Vagina (tissue), 2 donors: ENCODE data around the gene DROSHA.

Experiments
- POLR2A ChIP-seq, 2 donors: fragments of 450-650 bp; IDR thresholded peaks; one replicate each; pipeline ENCODE4 v1.6.1; 2017; ENCODE audit warnings: antibody characterized with exemption in 2 of 2, mild to moderate bottlenecking in 2 of 2, moderate library complexity in 2 of 2
- POLR2AphosphoS5 ChIP-seq, 2 donors: sonication (generic); formaldehyde crosslinking; IDR thresholded peaks; one replicate each; pipeline ENCODE4 v1.9.0; 2017; ENCODE audit warnings: antibody characterized with exemption in 2 of 2, mild to moderate bottlenecking in 2 of 2, low read depth in 1 of 2; ENCODE audit not compliant: insufficient read depth in 1 of 2
- TF ChIP-seq, protein P1 (sequence below), 3 experiments: fragments of 450-650 bp in 2 of 3; fragments of 200-600 bp in 1 of 3; sonication (generic) in 1 of 3; IDR thresholded peaks; one replicate each; pipeline ENCODE4 v1.5.1; 2017 to 2019; ENCODE audit warnings: antibody characterized with exemption in 3 of 3, mild to moderate bottlenecking in 2 of 3, moderate library complexity in 2 of 3

DNA sequence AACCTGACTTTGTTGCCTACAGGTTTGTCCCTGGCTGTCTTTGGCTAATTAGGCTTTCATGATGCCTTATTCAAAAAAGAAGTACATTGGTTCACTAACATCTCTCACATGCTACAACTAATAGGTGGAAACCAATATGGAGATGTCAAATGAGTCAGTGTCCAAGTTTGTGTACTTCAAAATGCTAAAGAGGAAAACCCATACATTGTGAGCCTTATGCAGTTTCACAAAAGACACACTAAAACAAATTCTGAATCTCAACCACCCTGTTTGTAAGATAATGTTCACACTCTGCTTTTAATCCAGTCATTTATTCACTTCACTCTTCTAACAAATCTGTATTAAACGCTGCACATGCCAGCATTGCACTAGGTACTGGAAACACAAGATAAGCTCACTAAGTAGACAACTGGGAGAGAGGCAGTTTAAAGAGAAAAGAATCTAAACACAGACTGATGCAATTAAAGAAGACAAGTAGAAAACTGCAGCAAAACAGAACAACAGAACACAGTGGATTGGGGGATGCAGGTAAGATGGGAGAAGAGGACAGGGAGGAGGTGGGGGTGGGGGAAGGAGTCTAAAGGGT, 104.1 kb downstream of the DROSHA start:
- TF ChIP-seq, protein P1, sequence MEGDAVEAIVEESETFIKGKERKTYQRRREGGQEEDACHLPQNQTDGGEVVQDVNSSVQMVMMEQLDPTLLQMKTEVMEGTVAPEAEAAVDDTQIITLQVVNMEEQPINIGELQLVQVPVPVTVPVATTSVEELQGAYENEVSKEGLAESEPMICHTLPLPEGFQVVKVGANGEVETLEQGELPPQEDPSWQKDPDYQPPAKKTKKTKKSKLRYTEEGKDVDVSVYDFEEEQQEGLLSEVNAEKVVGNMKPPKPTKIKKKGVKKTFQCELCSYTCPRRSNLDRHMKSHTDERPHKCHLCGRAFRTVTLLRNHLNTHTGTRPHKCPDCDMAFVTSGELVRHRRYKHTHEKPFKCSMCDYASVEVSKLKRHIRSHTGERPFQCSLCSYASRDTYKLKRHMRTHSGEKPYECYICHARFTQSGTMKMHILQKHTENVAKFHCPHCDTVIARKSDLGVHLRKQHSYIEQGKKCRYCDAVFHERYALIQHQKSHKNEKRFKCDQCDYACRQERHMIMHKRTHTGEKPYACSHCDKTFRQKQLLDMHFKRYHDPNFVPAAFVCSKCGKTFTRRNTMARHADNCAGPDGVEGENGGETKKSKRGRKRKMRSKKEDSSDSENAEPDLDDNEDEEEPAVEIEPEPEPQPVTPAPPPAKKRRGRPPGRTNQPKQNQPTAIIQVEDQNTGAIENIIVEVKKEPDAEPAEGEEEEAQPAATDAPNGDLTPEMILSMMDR (IDR thresholded peaks at IDR 0.05) = no peak
- TF ChIP-seq POLR2AphosphoS5 (IDR thresholded peaks at IDR 0.05; ENCODE audit: insufficient read depth in 1 of 2, low read depth in 1 of 2) (no peak), POLR2A (IDR thresholded peaks at IDR 0.05) (no peak)
